Measurements from ENCODE around the gene PGS1.

The PGS1 gene

DNA sequence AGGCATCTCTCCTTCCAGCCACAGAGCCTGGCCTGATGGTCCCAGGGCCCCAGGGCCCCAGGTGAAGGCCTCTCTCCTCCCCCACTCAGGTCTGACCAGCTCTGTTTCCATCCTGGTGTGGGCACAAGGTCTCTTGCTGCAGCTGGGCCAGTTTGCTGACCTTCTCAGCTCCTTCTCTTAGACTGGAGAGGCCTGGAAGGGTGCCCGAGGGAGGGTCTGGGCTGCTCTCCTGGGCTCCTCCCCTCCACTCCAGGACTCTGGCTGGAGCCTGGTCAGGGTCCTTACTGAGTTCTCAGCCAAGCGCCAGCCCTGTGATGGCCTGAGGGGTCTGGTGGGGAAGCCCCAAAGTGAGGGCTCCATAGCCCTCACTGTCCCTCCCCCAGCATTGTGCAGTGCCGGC lies 31.0 kb upstream of the PGS1 start:
- DNase-seq, result no peak

DNA sequence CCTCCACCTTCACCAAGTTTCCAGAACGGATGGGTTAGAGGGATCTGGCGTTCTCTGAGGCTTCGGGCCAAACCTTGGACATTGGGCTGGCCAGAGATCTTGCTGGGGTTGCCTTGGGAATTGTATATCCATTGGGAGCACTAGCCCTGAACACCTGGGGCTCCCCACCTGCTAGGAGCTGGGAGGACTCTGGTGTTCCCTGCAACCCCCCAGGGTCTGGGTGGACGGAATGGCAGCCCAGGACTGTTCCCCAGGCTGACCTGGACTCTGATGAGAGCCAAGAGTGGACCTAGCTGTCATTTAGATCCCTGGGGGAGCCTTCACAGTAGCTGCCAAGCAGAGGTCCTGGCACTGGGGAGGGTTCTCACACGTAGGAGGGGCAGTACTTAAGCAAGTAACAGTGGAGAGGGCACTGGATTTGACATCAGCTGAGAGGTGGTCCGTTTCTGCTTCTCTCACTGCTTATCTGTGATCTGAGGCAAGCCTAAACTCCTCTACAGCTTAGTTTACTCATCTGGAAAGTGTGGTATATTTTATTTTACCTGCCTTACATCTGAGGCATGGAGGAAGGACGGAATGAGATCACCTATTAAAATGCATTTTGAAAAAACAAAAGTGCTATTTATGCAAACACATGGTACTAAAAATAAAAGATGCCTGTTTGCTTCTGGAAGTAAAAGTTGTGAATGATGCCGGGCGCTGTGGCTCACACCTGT lies 30.2 kb upstream of the PGS1 start:
- no peak for DNase-seq

DNA sequence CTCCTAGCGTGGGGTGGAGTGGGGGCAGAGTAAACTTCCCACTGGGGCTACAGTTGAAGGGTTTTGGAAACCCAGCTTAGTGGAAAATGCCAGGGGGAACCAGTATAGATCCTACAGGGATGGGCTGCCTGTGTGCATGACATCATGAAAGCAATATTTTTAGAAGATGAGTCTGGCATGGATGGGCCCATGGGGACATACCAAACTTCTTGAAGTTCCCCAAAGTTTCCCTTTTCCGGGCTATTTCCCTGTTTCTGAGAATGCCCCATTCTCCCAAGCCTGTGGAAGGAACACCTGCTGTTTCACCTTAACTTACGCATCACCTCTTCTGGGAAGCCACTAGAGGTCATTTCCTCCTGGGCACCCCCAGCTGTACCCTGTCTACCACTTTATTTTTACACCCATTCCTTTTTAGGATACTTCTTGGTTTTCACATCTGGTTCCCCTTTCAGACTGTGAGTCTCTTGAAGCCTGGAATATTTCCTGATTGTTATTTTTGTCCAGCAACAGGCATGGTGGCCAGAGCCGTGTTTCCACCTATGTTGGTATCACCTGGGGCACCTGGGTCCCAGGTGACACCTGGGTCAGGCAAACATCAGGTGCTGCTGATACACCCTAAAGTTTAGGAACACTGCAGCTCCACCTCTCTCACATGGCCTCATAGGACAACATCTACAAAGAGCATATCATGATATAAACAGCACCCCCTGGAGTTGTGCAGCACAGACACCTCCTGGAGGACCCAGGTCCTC lies 28.4 kb upstream of the PGS1 start:
- no peak for DNase-seq

DNA sequence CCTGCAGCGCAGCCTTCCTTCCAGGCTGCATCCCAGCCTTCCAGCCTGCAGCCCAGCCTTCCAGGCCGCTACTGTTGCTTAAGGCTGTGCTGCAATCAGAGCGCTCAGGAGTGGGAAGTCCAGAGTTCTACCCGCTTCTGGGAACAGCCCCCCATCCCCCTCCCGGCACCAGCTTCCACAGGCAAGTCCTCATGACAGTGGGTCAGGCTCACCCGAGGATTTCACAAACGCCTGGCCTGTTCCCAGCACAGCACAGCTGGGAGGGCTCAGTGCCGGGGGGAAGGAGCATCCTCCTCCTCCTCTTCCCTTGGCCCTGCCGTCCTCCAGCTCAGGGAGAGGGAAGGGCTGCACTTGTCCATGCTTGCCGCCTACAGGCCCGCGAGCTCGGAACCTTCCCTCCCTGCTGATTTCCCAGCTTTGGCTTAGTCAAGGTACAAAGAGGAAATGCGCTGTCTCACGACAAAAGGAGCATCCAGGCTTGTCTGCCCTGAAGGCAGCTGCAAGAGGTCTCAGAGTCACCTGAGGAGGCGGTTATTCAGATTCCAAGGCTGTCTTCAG lies 26.9 kb upstream of the PGS1 start:
- no peak for DNase-seq

DNA sequence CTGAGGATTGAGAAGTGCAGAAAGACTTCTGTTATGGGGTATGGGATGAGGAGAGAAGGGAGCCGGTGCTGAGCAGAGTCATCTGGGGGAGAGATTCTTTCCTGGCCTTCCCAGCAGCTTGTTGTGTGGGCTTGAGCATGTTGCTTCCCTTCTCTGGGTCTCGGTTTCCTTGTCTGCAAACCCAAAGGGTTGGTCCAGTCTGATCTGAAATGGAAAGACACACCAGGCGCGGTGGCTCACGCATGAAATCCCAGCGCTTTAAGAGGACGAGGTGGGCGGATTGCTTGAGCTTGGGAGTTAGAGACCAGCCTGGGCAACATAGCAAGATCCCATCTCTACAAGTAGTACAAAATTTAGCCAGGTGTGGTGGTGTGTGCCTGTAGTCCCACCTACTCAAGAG lies 24.6 kb upstream of the PGS1 start:
- no peak for DNase-seq

DNA sequence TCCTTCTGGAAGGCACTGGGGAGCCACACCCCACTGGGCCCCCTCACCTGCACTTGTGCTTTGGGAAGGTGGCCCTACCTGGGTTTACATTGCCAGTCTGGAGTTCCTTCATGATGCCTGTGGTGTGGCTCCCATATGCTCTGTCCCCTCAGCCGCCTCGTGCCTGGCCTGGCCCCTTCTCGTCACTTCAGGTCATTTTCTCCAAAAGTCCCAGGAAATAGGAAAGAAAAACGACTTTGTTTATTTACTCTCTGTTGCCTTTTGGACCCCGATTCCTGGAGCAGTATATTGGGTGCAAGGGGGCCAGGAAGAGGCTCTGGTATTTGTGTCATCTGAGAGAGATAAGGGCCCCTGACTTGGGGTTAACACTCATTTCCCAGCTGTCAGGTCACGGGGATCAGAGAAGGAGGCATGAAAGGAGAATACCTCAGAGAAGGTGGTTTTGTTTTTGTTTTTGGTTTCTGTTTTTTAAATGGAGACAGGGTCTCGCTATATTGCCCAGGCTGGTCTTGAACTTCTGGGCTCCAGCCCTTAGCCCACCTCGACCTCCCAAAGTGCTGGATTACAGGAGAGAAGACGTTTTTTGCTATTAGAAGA lies 23.3 kb upstream of the PGS1 start:
- no peak for DNase-seq

DNA sequence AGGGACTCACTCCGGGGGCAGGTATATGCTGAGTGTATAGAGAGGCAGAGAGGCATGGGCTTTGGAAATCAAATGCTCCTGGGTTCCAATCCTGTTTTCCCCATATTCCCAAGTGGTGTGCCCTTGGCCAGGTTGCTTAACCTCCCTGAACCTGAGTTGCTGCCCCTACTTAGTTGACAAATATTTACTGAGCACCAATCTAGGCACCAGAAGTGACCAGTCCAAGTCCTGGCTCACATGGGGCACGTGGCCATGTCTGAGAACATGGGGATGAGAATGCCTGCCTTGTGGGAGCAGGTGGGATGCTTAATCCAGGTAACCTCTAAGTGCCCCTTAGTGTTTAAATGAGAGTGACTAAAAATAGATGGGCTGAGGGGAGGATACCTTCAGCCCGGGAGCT lies 22.7 kb upstream of the PGS1 start:
- DNase-seq, result no peak

DNA sequence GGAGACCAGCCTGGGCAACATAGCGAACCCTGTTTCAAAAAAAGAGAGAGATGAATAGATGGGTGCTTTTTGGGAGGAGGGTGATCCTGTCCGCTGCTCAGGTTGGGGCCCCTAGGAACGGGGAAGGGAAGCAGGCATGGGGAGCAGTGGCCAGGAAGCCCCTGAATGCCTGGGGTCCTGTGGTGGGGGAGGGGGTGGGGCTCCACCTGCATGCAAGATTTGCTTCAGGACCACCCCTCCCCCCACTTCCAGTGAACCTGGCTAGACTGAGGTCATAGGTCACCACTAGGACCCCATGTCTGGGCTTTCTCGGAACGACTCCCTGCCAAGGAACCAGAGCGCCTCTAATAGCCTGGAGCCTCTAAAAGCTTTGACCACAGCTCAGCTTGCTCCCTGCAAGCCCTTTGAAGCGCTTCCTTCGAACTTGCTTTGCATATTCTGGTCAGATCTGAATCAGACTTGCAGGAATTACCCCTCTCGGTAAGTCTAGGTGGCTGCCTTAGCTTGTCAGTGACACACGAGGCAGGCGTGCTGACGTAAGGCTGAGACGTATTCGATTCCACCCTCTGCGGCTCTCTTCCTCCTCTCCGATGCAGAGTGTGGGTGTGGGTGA lies 22.2 kb upstream of the PGS1 start:
- peak; percentile 27 for DNase-seq

DNA sequence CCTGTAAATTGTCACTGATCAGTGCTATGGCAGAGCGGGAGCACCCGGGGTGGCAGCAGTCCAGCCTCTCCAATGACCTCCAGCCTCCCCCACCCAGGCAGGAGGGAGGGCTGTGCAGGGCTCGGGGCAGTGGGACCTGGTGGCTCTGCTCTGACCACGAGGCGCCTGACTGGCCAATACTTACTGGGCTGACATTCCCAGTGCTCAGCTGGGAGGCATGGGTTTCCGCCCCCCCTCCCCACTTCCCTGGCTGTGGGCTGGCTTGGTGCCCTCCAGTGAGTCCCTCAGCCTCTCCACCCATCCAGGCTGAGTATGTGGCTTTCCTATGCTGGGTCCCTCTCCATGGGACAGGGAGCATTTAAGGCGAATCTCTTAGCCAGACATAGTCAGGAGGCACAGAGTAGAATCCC lies 21.3 kb upstream of the PGS1 start:
- DNase-seq, result no peak

DNA sequence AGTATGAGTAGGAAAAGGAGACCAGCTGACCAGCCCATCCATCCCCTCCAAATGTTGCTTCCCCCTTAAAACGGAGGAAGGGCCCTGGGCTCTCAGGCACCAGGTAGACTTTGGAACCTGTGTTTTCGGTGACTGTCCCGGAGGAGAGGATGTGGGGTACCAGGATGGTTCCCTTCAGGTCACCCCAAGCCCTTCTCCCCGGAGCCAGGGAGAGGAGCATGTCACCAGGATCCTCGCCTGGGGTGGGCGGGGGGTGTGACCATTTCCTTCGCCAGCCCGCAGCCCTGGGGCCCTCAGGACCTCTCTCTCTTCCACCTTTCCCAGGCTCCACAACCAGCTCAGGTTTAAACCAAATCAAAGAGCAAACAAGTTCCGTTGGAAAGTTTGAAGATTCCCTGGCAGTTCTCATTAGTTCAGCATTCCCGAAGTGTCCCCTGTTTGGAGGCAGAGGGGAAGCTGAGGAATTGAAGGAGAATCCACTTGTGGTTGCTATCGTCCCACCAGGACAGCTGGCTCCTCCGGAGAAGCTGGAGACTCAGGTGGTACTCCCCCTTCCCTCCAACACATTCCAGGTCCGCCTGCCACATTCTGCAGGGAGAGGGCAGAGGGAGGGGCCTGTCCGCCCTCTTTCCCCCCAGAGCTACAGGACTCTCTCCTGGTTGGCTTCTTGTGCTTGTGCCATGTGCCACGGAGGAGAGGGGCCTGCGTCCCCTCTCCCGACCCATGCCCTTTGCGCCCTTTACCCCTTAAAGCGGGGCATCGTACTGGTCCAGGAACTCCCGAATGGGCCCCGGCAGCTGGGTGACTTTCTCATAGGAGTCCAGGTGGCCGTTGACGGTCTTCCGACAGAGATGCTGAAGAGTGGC lies 20.5 kb upstream of the PGS1 start:
- no peak for DNase-seq

DNA sequence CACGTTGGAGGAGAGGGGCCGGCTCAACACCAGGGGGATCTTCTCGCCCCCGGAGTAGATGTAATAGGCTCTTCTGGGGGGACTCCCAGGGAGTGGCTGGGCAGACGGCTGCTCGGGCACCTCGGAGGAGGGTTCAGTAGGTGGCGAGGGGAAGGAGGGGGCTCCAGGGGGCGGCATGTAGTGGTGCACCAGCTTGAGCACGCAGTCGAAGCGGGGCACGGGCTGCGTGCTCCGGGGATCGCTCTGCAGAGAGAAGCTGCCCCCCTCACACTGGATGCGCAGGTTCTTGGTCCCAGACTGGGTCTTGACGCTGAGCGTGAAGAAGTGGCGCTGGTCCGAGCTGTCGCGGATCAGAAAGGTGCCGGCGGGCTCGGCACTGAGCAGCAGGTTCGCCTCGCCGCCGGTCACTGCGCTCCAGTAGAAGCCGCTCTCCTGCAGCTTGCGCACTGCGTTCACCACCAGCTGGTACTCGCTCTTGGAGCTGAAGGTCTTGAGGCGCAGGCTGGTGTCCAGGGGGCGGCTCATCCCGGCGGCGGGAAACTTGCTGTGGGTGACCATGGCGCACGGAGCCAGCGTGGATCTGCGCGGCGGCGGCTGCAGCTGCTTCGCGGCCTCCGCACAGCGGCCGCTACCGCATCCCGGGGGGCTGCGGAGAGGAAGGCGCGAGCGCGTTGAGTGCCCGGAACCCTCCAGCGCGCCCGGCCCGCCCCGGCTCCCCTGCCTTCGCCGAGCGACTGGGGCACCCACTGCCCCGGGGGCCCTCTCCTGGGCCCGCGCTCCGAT lies 19.7 kb upstream of the PGS1 start:
- peak; percentile 48 for DNase-seq

DNA sequence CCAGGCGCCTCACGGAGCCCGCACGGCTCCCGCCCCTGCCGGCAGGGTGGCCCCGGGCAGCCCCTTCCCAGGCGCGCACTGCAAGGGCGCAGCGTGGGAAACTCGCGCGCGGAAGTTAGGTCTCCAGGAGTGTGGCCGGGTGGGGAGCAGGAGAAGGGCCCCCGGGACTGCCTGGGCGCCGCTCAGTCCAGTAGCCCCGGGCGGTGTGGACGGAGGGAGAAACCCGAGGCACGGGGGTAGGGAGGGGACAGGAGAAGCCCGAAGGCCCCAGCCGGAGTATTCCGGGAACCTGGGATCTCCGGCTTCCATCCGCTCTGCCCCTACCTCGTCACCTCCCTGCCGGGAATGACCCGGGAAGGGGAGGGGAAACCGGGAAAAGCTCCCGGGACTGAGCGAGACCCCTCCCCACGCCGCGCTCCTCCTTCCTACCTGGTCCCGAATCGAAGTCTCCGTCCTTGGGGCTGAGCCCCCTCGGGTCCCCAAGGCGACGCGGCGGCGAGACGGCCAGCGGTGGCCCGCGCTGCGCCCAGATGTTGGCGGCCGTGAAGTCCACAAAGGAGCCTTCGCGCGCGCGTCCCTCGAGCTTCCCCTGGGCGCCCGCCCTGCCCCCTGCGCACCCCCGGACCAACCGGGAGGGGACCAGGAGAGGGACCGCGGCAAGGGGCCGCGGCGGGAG lies 19.0 kb upstream of the PGS1 start:
- no peak for DNase-seq

DNA sequence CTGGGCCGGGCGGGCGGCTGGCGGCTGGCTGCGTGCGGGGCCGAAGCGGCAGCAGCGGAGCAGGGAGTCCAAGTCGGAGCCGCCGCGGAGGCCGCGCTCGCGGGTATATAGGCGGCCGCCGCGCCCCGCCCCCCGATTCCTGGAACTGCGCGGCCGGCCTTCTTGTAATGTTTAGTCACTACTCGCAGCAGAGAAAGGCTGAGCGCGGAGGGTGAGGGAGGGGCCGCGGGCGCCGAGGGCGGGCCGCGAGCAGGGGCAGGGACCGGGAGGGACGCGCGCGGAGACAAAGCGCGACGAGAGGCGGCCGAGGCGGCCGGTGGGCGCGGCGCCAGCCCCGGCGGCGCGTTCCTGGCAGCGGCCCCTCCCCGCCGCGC lies 18.5 kb upstream of the PGS1 start, which contains the start of gene SOCS3:
Gene SOCS3 (minus strand): TSS at position 81 of the 374 bp plus-strand sequence. CDS start 982 bp downstream, outside the sequence.
- peak; percentile 80 for DNase-seq

DNA sequence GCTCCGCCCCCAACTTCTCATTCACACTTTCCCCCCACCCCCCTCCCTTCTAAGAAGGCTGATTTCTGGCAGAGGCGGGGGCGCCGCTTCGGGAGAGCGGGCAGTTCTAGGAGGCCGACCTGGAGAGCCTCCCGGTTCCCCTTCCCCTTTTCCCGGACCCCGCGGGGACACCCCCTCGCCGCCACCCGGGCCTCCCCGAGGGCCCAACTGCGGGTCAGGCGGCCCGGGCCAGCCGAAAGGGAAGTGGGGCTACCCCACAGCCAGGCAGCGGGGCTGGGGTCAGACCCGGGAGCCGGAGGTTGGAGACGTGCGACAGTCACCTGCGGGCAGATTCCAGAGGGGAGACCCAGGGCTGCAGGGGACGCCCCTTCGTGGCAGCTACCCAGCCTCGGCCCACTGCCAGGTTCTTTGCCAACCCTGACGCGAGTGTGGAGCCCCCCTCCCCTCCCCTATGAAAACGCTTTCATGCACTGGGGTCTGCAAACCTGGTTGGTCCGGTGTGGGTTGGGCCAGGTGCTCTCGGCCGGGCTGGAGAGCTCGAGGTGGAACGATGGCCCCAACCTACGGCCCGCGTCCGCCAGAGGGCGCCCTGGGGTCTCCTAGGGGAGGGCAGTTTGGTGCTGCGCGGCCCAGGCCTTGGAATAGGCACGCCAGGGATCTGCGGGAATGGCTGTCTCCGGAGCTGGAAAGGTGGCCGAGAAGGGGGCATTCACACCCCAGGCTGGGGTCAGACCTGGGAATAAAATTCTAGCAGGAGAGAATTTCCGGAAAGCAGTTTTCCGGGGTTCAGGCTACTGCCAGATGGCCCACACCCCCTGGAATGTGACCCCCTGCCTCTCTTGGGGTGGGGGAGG lies 17.9 kb upstream of the PGS1 start:
- peak; percentile 93 for DNase-seq

DNA sequence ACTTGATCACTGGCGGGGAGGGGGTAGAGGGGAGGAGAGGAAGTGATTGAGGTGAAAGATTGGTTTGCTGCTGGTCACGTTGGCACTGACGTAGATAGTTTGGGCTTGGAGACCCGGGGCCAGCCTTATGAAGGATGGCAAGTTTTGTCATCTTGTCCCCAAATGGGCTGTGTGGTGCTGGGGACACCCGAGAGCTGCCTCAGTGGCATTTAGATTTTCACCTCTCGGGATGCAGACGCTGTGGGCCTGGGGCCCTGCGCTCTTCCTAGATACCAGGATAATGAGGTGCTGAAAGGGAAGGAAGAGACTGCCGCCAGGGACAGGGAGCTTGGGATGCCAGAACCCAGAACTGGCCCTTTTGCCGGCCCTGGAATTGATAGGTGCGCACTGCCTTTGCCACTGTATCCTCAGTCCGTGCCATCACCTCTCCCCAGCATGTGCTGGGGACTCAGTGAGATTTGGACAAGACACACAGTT lies 17.2 kb upstream of the PGS1 start:
- DNase-seq, result no peak

DNA sequence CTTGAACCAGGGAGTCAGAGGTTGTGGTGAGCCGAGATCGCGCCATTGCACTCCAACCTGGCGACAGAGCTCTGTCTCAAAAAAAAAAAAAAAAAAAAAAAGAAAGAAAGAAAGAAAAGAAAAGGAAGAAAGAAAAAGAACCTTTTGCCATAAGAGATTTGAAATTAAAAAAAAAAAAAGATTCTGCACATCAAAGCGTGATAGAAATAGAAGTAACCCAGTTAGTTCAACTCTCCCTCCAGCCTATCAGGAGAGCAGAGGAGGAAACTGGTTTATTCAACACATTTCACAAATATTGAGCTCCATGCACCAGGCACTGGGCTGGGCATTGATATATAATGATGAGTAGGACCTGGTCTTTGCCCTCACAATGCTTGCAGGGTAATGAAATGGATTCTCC lies 16.2 kb upstream of the PGS1 start:
- no peak for DNase-seq

DNA sequence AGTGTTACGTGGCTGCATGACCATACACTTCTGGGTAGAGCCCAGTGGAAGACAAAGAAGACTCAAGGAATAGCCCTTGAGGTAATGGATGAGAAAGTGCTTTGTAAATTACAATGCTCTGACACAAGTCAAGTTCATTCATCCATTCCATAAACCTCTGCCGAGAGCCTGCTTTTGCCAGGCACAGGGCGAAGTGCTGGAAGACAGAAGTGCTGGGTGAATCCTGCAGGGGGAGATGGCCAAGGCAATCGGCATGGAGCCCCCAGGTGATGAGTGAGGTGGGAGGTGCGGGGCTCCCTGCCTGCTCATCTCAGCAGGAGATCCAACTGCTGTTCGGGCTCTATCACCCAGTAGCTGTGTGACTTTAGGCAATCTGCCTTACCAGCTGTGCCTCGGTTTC lies 15.8 kb upstream of the PGS1 start:
- peak; percentile 22 for DNase-seq

DNA sequence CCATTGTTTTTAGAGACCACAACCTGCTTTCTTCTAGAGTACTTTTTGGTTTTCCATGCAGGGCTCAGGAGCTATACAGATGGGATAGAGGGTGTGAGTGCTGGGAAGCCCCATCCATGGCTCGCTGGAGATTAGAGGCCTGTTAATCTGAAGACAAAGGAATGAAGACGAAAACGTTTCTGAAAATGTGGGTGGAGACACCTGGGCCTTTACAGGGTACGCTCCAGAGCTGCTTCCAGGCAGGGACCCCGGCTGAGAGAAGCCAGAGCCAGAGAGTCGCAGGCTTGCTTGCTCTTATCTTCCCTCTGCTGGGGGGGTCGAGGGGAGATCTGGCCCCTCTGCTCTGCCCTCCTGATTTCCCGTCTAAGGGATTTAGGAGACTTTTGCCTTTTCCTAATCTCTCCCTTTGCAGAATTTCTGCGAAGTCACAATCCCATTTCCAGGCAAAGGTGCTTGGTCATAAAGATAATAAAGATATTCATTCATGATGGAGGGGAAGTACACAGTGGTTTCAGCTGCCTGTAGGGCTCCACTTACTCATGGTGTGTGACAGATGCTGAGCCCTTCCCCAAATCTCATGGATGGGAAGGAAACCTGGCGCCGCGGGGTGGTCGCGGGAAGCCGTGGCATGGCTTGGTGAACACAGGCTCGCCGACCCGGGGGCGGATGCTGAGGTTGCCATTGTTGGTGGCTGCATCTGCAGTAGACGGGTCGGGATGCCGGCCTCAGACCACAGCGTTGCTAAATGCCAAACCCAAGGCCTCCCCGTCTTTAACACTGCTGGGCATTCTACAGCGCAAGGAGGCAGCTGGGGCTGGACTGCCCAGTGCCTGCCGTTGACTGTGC lies 13.8 kb upstream of the PGS1 start:
- peak; percentile 79 for DNase-seq

DNA sequence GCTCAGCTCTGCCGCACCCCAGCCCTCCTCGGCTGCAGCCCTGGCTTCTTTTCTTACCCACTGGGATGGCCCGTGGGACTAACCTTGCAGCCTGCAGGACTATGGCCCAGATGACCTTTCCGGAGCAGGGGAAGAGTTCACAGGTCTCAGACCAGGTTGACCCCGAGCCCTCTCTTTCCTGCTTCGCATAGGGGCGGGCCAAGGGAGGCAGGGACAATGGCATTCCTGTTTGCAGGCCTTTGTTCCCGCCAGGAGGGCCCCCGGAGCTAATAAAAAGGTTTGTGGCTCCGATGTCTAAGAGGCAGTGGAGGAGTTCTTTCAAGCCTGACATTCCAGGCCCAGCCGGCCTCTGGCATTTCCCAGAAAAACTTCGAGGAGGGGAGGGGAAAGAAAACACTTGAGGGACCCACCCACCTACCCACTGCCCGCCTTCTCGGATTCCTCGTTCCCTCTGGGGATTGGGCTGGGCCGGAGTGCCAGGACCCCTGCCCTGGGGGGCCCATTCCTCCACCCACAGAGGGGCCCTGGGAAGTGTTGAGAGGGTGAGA lies 12.8 kb upstream of the PGS1 start:
- no peak for DNase-seq

Data from NCI-H82 (cell line).